OCI-LY3 (cell line): ENCODE data around the gene ROBO1.

ENCODE experiments used
- H2AFZ ChIP-seq: fragments of 200-600, 300-600 bp; shearing (Covaris generic); 2 replicates; pipeline ENCODE4 v1.6.0; 2014; ENCODE audit warnings: antibody characterized with exemption, low read depth, low read length
- H3K27ac ChIP-seq: fragments of 200-600, 300-600 bp; sonication (generic); 2 replicates; pipeline ENCODE4 v1.5.1; 2014; ENCODE audit warnings: mild to moderate bottlenecking, low read length, moderate library complexity, mixed read lengths
- H3K27me3 ChIP-seq: fragments of 200-600, 300-600 bp; sonication (generic); 2 replicates; pipeline ENCODE4 v1.6.1; 2014; ENCODE audit warnings: low read depth, low read length, mixed read lengths
- H3K36me3 ChIP-seq: fragments of 200-600, 300-600 bp; sonication (generic); replicated peaks from 2 replicates; pipeline ENCODE3; 2014; ENCODE audit warnings: low read depth, low read length, mixed read lengths
- H3K4me1 ChIP-seq: fragments of 300-600, 200-600 bp; sonication (generic); 2 replicates; pipeline ENCODE4 v1.6.1; 2014; ENCODE audit warnings: low read length, mixed read lengths
- H3K4me2 ChIP-seq: fragments of 200-600, 300-600 bp; sonication (generic); 2 replicates; pipeline ENCODE4 v1.6.1; 2014; ENCODE audit warnings: low read length, mixed read lengths
- H3K4me3 ChIP-seq: fragments of 300-600, 200-600 bp; sonication (generic); 2 replicates; pipeline ENCODE4 v1.5.1; 2014; ENCODE audit warnings: antibody characterized with exemption, mild to moderate bottlenecking, low read length, moderate library complexity
- H3K79me2 ChIP-seq: fragments of 300-600, 200-600 bp; shearing (Covaris generic); 2 replicates; pipeline ENCODE4 v1.6.1; 2014; ENCODE audit warnings: mild to moderate bottlenecking, low read length, mixed read lengths
- H3K9ac ChIP-seq: fragments of 300-600, 200-600 bp; shearing (Covaris generic); 2 replicates; pipeline ENCODE4 v1.6.0; 2014; ENCODE audit warnings: mild to moderate bottlenecking, low read length, moderate library complexity
- H3K9me3 ChIP-seq: fragments of 200-600, 300-600 bp; shearing (Covaris generic); 2 replicates; pipeline ENCODE4 v1.6.1; 2014; ENCODE audit warnings: low read length, mixed read lengths; ENCODE audit not compliant: insufficient read depth
- H4K20me1 ChIP-seq: fragments of 200-600, 300-600 bp; sonication (generic); 2 replicates; pipeline ENCODE4 v1.6.1; 2016; ENCODE audit warnings: low read length, mixed read lengths; ENCODE audit not compliant: insufficient read depth
- EZH2phosphoT487 ChIP-seq: fragments of 200-600 bp; shearing (Covaris generic); IDR thresholded peaks from 2 replicates; pipeline ENCODE4 v1.6.1; 2018; ENCODE audit warnings: antibody characterized with exemption, mixed run types, low read depth
- TF ChIP-seq, protein P1 (sequence below): fragments of 200-600, 300-600 bp; sonication (generic); IDR thresholded peaks from 2 replicates; pipeline ENCODE4 v1.5.1; 2014; ENCODE audit warnings: antibody characterized with exemption, low read length, low read depth

The ROBO1 gene

DNA sequence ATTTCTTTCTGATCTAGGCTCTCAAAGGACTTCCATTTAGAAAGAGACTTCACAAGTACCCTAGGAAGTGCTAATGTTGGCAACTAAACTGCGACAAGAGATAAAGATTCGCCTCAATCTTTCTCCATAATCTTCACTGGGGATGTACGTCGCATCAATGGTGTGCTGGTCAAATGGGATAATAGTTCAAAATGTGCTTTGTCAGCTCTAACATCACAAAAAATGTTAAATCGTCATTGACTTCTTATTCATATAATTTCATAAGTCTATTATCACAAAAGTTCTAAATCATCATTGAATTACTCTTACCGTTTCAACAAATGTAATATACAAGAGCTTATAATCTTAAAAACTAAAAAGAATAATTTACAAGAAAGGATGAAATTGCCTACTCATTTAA lies 727.7 kb downstream of the ROBO1 start:
- TF ChIP-seq, protein P1, sequence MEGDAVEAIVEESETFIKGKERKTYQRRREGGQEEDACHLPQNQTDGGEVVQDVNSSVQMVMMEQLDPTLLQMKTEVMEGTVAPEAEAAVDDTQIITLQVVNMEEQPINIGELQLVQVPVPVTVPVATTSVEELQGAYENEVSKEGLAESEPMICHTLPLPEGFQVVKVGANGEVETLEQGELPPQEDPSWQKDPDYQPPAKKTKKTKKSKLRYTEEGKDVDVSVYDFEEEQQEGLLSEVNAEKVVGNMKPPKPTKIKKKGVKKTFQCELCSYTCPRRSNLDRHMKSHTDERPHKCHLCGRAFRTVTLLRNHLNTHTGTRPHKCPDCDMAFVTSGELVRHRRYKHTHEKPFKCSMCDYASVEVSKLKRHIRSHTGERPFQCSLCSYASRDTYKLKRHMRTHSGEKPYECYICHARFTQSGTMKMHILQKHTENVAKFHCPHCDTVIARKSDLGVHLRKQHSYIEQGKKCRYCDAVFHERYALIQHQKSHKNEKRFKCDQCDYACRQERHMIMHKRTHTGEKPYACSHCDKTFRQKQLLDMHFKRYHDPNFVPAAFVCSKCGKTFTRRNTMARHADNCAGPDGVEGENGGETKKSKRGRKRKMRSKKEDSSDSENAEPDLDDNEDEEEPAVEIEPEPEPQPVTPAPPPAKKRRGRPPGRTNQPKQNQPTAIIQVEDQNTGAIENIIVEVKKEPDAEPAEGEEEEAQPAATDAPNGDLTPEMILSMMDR, result no peak
- no peak for TF ChIP-seq EZH2phosphoT487
- H3K4me3 ChIP-seq, result no peak overlapping the region
- H3K4me1 ChIP-seq, result no peaks in the 10 kb centered on the region
- H4K20me1 ChIP-seq, result no peaks in the 10 kb centered on the region
- no peak overlapping the region for H3K27ac ChIP-seq
- no peak overlapping the region for H3K9ac ChIP-seq
- H3K4me2 ChIP-seq, result no peak overlapping the region
- H3K9me3 ChIP-seq, result no peaks in the 10 kb centered on the region
- no peak overlapping the region for H2AFZ ChIP-seq
- H3K27me3 ChIP-seq, result no peaks in the 10 kb centered on the region
- H3K79me2 ChIP-seq, result no peaks in the 10 kb centered on the region
- H3K36me3 ChIP-seq, result no peaks in the 10 kb centered on the region

DNA sequence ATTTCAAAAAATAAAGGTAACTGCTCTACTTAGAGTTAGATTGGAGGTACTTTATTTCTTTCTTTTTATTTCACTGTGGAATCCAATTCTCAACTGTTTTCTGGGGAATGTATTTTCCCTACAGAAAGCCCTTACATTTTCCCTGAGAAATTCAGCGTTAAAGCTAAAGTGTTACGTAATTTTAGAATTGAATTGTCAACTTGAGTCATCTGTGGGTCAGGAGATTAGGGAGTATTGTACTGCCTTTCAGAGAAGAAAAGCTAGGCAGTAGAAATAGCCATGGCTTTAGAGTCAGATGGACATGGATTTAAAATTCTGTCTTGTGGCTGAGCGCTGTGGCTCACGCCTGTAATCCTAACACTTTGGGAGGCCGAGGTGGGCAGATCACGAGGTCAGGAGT lies 728.6 kb downstream of the ROBO1 start:
- H3K4me1 ChIP-seq, result no peaks in the 10 kb centered on the region
- H2AFZ ChIP-seq, result no peak overlapping the region
- no peak overlapping the region for H3K4me2 ChIP-seq
- no peak overlapping the region for H3K9ac ChIP-seq
- H3K27ac ChIP-seq, result no peak overlapping the region
- no peaks in the 10 kb centered on the region for H3K27me3 ChIP-seq
- no peaks in the 10 kb centered on the region for H4K20me1 ChIP-seq
- H3K4me3 ChIP-seq, result no peak overlapping the region
- H3K36me3 ChIP-seq, result no peaks in the 10 kb centered on the region
- H3K9me3 ChIP-seq, result no peaks in the 10 kb centered on the region
- TF ChIP-seq, protein P1, result no peak
- no peak for TF ChIP-seq EZH2phosphoT487
- no peaks in the 10 kb centered on the region for H3K79me2 ChIP-seq

DNA sequence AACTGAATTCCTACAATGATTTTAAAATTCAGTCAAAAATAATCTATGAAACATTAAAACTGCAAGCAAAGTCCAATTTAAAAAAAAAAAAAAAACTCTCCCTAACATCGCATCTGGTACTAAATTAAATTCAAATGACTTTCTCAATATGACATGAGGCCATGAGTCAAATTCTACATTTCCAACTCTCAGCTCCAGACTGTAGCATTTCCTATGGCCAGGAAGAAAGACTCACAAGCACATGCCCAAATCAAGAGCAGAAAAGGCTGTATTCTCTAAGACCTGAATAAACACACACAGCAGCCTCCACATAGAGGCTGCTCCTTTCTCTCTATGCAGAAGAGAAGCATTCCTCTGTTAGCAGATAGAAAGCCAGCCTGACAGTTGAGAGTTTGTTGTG lies 729.2 kb downstream of the ROBO1 start:
- H3K4me1 ChIP-seq, result no peaks in the 10 kb centered on the region
- no peaks in the 10 kb centered on the region for H4K20me1 ChIP-seq
- H3K27me3 ChIP-seq, result no peaks in the 10 kb centered on the region
- H3K27ac ChIP-seq, result no peak overlapping the region
- no peaks in the 10 kb centered on the region for H3K9me3 ChIP-seq
- no peaks in the 10 kb centered on the region for H3K79me2 ChIP-seq
- H3K9ac ChIP-seq, result no peak overlapping the region
- no peaks in the 10 kb centered on the region for H3K36me3 ChIP-seq
- TF ChIP-seq, protein P1, result no peak
- no peak for TF ChIP-seq EZH2phosphoT487
- no peak overlapping the region for H2AFZ ChIP-seq
- no peak overlapping the region for H3K4me2 ChIP-seq
- no peak overlapping the region for H3K4me3 ChIP-seq

DNA sequence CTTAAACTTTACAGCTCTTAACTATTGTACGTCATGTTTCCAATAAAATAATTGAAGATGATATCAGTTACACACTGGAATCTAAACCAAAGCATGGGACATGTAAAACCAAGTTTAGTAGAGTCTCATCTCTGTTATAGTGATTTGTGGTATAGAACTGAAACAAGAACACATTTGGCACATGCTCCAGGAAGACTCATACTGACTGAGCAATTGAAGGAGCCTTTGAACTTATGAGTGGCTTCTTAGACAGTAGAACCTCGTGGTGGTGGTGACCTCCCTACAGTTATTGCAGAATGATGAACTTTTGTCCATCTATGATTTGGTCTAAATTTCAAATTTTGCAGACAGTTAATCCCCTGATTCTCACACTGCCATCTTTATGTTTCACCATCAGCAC lies 729.7 kb downstream of the ROBO1 start:
- H3K9me3 ChIP-seq, result no peaks in the 10 kb centered on the region
- no peaks in the 10 kb centered on the region for H3K79me2 ChIP-seq
- H3K36me3 ChIP-seq, result no peaks in the 10 kb centered on the region
- H3K27ac ChIP-seq, result no peak overlapping the region
- no peaks in the 10 kb centered on the region for H3K27me3 ChIP-seq
- H2AFZ ChIP-seq, result no peak overlapping the region
- no peak overlapping the region for H3K4me3 ChIP-seq
- no peaks in the 10 kb centered on the region for H3K4me1 ChIP-seq
- no peak for TF ChIP-seq EZH2phosphoT487
- TF ChIP-seq, protein P1, result no peak
- H4K20me1 ChIP-seq, result no peaks in the 10 kb centered on the region
- H3K4me2 ChIP-seq, result no peak overlapping the region
- no peak overlapping the region for H3K9ac ChIP-seq
